AG04449 (cell line): ENCODE results near the gene OOSP3.

ENCODE experiments used
- CTCF ChIA-PET: fragments of 350-600 bp; formaldehyde crosslinking; extraction: SDS; loops from one replicate; lab custom pipeline; 2021; ENCODE audit warnings: antibody characterized with exemption; lab: Yijun Ruan, JAX
- POLR2A ChIA-PET: fragments of 400-600, 350-600 bp; formaldehyde crosslinking; extraction: SDS; loops from one replicate; lab custom pipeline; 2020; ENCODE audit warnings: antibody characterized with exemption, inconsistent platforms; lab: Yijun Ruan, JAX
- DNase-seq: peaks from one replicate; pipeline ENCODE4 v3.0.0-alpha.2; 2010; ENCODE audit warnings: low read depth, low spot score
- H3K4me3 ChIP-seq: 2 replicates; pipeline ENCODE4 v1.5.1; 2011; ENCODE audit warnings: low read depth, mild to moderate bottlenecking, control low read depth, low read length
- CTCF ChIP-seq: IDR thresholded peaks from one replicate; pipeline ENCODE4 v1.5.1; 2011; ENCODE audit warnings: mild to moderate bottlenecking, moderate library complexity, low read length, control low read depth, inconsistent platforms; ENCODE audit not compliant: insufficient read depth; ENCODE audit errors: missing control alignments

The OOSP3 gene

GRCh38 chr11:59938132-59938531 is 59.5 kb downstream of the OOSP3 start, which contains the start of gene OOSP1:
Gene OOSP1, plus strand, starts transcription at chr11:59938432. Its CDS starts 23 bp downstream, at chr11:59938455.
- ChIA-PET CTCF (no interaction called here), POLR2A (no interaction called here)
- no peak within 1 kb of the TSS for H3K4me3 ChIP-seq
- no peak for TF ChIP-seq CTCF
- no peak for DNase-seq

GRCh38 chr11:59938718-59939117 is 60.1 kb downstream of the OOSP3 start:
- no peak for TF ChIP-seq CTCF
- DNase-seq: no peak
- H3K4me3 ChIP-seq: no peak overlapping the region
- CTCF ChIA-PET: no interaction called here
- POLR2A ChIA-PET: no interaction called here

- H3K4me3 ChIP-seq: no peak overlapping the region
- no peak for DNase-seq
- POLR2A ChIA-PET: no interaction called here
- TF ChIP-seq CTCF: no peak
- CTCF ChIA-PET: no interaction called here
These were observed 60.9 kb downstream of the OOSP3 start for GRCh38 chr11:59939482-59939881.

GRCh38 chr11:59941091-59941490 is 62.5 kb downstream of the OOSP3 start:
- TF ChIP-seq CTCF: no peak
- POLR2A ChIA-PET: no interaction called here

GRCh38 chr11:59943997-59944714 is 65.6 kb downstream of the OOSP3 start:
- POLR2A ChIA-PET: no interaction called here

More at GRCh38 chr11:59941091-59941490, 62.5 kb downstream of the OOSP3 start:
- H3K4me3 ChIP-seq: no peak overlapping the region
- no peak for DNase-seq
- CTCF ChIA-PET: no interaction called here

More at GRCh38 chr11:59943997-59944714, 65.6 kb downstream of the OOSP3 start:
- CTCF ChIA-PET: interaction anchor here (0.6 kb wide), 1 partner anchor 80 kb away, joined by 3 read pairs; no protein-coding TSS in a partner anchor
- no peak for DNase-seq
- no peak overlapping the region for H3K4me3 ChIP-seq
- TF ChIP-seq CTCF: no peak
